HG03575 (cell line): ENCODE results near the gene APOBEC3G.

ENCODE experiments used
- ATAC-seq: cut with Tn5 transposase; IDR thresholded peaks from one replicate; pipeline ENCODE4 v1.9.1; 2021; ENCODE audit not compliant: unreplicated experiment, insufficient number of reproducible peaks, low FRiP score; ENCODE audit errors: extremely low read depth

Gene APOBEC3G

DNA sequence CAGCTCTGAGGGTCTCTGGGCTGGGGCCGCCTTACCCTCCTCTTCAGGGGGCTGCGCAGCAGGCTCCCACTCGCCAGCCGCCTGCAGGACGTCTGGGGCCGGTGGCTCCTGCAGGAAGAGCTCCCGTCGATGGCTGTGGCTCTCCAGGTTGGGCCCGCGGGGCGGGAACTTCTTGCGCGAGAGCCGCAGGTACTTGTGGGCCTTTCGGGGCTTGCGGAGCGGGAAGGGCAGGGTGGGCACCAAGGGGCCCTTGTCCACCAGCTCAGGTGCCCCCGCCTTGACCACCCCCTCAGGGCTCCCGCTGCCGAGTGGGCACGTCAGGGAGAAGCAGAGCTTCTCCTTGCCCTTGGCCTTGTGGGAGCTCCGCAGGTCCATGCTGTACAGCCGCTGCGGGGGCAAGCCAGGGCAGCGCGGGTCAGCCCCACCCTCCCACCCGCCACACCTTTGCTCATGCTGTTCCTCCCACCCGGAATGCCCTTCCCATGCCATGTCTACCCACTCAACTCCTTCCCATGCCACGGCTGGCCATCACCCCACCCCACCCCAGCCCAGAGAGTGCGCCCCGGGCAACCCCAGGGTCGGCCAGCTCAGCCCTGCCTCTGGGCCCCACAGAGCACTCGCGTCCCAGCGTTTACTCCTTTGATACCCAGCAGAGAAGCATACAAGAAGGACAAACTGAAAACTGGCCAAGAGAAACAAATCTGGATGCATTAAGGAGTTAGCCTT is 57.5 kb downstream of the APOBEC3G start:
- no peak for ATAC-seq

DNA sequence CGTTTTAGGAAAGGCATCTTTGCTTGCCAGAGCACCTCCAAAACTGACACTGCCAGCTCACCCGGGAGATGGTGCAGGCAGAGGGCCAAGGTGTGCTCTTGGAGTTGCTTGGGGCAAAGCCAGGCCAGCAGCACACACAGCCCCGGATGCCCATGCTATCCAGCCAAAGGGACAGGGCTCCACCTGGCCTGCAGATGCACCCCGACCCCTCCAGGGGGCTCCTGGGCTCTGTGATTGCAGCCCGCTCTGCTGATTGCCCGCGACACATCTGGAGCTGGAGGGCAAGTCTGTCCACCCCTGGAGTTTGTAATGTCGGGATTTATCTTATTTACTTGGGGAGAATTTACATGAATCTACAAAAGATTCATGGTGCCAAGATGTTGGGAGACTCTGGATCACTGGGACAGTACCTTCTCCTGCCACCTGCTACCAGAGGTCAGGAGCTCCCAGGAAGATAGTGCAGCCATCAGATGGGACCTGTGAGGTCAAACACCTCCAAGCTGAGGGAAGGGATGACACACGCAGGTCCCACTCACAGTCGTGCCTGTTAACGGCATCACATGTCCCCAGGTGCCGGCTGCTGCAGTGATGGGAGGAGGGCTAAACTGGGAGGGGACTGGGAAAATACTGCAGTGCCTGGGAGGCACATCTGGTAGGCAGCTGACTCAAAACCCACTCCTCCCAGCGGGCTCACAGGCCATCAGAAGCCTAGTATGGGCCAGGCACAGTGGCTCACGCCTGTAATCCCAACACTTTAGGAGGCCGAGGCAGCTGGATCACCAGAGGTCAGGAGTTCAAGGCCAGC is 58.2 kb downstream of the APOBEC3G start:
- no peak for ATAC-seq

DNA sequence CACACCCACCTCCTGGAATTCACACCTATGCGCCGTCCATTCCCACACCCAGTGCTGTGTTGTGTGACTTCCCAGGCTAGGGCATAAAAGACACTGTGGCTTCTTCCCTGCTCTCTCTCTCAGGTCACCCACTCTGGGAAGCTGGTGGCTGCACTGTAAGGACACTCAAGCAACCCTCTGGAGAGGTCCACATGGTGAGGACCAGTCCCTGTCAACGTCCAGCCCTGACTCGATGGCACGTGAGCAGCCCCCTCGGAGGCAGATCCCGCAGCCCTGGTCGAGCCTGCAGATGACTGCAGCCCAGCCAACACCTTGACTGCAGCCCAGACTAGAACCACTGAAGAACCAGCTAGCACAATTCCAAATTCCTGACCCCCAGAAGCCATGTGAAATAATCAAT is 59.2 kb downstream of the APOBEC3G start:
- ATAC-seq, result no peak
